ENCODE measurements around the gene SLC25A13. TPM values are rescaled to one million over a fixed set of nuclear protein-coding genes. Genes with fewer than 3 reads are reported as not detected.

The SLC25A13 gene
- total RNA-seq, 1 experiment from 2014 or later, result 77.2 TPM

- TF ChIP-seq ATF6 (CRISPR knock-in tag; IDR thresholded peaks at IDR 0.05) (no peak), RELA (CRISPR knock-in tag; IDR thresholded peaks at IDR 0.05; ENCODE audit: borderline replicate concordance) (no peak), ZBTB21 (CRISPR knock-in tag; IDR thresholded peaks at IDR 0.05; ENCODE audit: borderline replicate concordance) (no peak)
These were observed 6.8 kb downstream of the SLC25A13 start (continued) for GRCh38 chr7:96315125-96315512.

- peak; percentile 54 for ATAC-seq
These were observed 7.3 kb downstream of the SLC25A13 start for GRCh38 chr7:96314402-96315124.

More at GRCh38 chr7:96314402-96315124, 7.3 kb downstream of the SLC25A13 start:
- no peak overlapping the region for H3K27ac Mint-ChIP-seq
- no peaks in the 10 kb centered on the region for H3K36me3 Mint-ChIP-seq
- ChIA-PET POLR2A (no interaction called here), CTCF (no interaction called here)
- H3K27me3 Mint-ChIP-seq (ENCODE audit: low read depth), result no peaks in the 10 kb centered on the region
- no peaks in the 10 kb centered on the region for H3K9me3 Mint-ChIP-seq
- H3K4me3 Mint-ChIP-seq, result no peak overlapping the region
- TF ChIP-seq PRRX2 (CRISPR knock-in tag; IDR thresholded peaks at IDR 0.05) (no peak), PREB (CRISPR knock-in tag; IDR thresholded peaks at IDR 0.05; ENCODE audit: borderline replicate concordance) (no peak), FOXJ3 (CRISPR knock-in tag; IDR thresholded peaks at IDR 0.05; ENCODE audit: borderline replicate concordance) (no peak), KAT7 (CRISPR knock-in tag; IDR thresholded peaks at IDR 0.05; ENCODE audit: borderline replicate concordance) (no peak), ATF1 (CRISPR knock-in tag; IDR thresholded peaks at IDR 0.05) (no peak), E2F4 (CRISPR knock-in tag; IDR thresholded peaks at IDR 0.05; ENCODE audit: borderline replicate concordance, low read depth) (no peak), AFF4 (CRISPR knock-in tag; IDR thresholded peaks at IDR 0.05; ENCODE audit: borderline replicate concordance) (no peak), E2F1 (CRISPR knock-in tag; IDR thresholded peaks at IDR 0.05) (no peak), ATF6 (CRISPR knock-in tag; IDR thresholded peaks at IDR 0.05) (no peak), TEAD1 (CRISPR knock-in tag; IDR thresholded peaks at IDR 0.05) (no peak), USF2 (CRISPR knock-in tag; IDR thresholded peaks at IDR 0.05) (no peak), MAX (CRISPR knock-in tag; IDR thresholded peaks at IDR 0.05) (no peak), ZNF425 (CRISPR knock-in tag; conservative IDR thresholded peaks at IDR 0.05) (no peak), ETV6 (CRISPR knock-in tag; IDR thresholded peaks at IDR 0.05) (no peak), NR3C1 (CRISPR knock-in tag; conservative IDR thresholded peaks at IDR 0.05; ENCODE audit: low read depth) (no peak), FOXP1 (CRISPR knock-in tag; IDR thresholded peaks at IDR 0.05; ENCODE audit: borderline replicate concordance) (no peak)
- peaks cover 62% of the 10 kb centered on the region for H3K4me1 Mint-ChIP-seq
- DNase-seq (ENCODE audit: low spot score), result no peak
